K562 (cell line): ENCODE measurements around the gene NPIPB2. TPM values are rescaled to one million over a fixed set of nuclear protein-coding genes. Genes with fewer than 3 reads are reported as not detected.
A peak's percentile ranks its signal among the peaks of the same experiment; 100 is the strongest.

Experiments used
- ARID2 ChIP-seq: fragments of 450-650 bp; IDR thresholded peaks from 2 replicates; pipeline ENCODE4 v1.6.1; 2017; ENCODE audit warnings: antibody characterized with exemption, mild to moderate bottlenecking
- ATF7 ChIP-seq: fragments of 450-650 bp; IDR thresholded peaks from 2 replicates; pipeline ENCODE4 v1.7.1; 2014; ENCODE audit warnings: mild to moderate bottlenecking, moderate library complexity
- C11orf30 ChIP-seq: fragments of 450-650 bp; IDR thresholded peaks from 2 replicates; pipeline ENCODE4 v1.6.1; 2016; ENCODE audit warnings: low read depth, mild to moderate bottlenecking
- DNMT1 ChIP-seq: fragments of 450-650 bp; IDR thresholded peaks from 2 replicates; pipeline ENCODE4 v1.6.1; 2016; ENCODE audit warnings: antibody characterized with exemption, mild to moderate bottlenecking
- HNRNPH1 ChIP-seq: fragments of 200-400 bp; formaldehyde crosslinking; optimal IDR thresholded peaks from 2 replicates; pipeline ENCODE3; 2017; ENCODE audit warnings: low read depth, mild to moderate bottlenecking, low read length, moderate library complexity
- ILF3 ChIP-seq: fragments of 450-650 bp; IDR thresholded peaks from 2 replicates; pipeline ENCODE4 v1.6.1; 2018; ENCODE audit warnings: antibody characterized with exemption, mild to moderate bottlenecking, moderate library complexity, borderline replicate concordance
- MECOM ChIP-seq: fragments of 250-450 bp; sonication (Bioruptor Pico); IDR thresholded peaks from 2 replicates; pipeline ENCODE4 v1.8.0; 2022; ENCODE audit warnings: inconsistent platforms
- MEIS2 ChIP-seq: fragments of 450-650 bp; IDR thresholded peaks from 2 replicates; pipeline ENCODE4 v1.6.1; 2014; ENCODE audit warnings: mild to moderate bottlenecking; ENCODE audit not compliant: partially characterized antibody
- MTA3 ChIP-seq: fragments of 450-650 bp; formaldehyde crosslinking; IDR thresholded peaks from 2 replicates; pipeline ENCODE4 v1.6.1; 2017; ENCODE audit warnings: mild to moderate bottlenecking, borderline replicate concordance
- POLR2B ChIP-seq: fragments of 450-650 bp; IDR thresholded peaks from 2 replicates; pipeline ENCODE4 v1.6.1; 2018; ENCODE audit warnings: low read depth; ENCODE audit not compliant: partially characterized antibody
- RFX5 ChIP-seq: IDR thresholded peaks from 2 replicates; pipeline ENCODE4 v1.6.1; 2011; ENCODE audit warnings: low read depth, mild to moderate bottlenecking, improper control_type of control experiment, low read length
- SMARCE1 ChIP-seq: fragments of 450-650 bp; IDR thresholded peaks from 2 replicates; pipeline ENCODE4 v1.7.1; 2016; ENCODE audit warnings: mild to moderate bottlenecking
- STAT5A ChIP-seq: IDR thresholded peaks from 2 replicates; pipeline ENCODE4 v1.6.1; 2012; ENCODE audit warnings: low read length, inconsistent platforms, borderline replicate concordance
- TCFL5 ChIP-seq: fragments of 250-450 bp; sonication (Bioruptor Pico); conservative IDR thresholded peaks from 2 replicates; pipeline ENCODE4 v1.6.1; 2021; ENCODE audit warnings: mild to moderate bottlenecking, moderate library complexity, matching md5 sums
- XRCC5 ChIP-seq: fragments of 200-400 bp; formaldehyde crosslinking; IDR thresholded peaks from 2 replicates; pipeline ENCODE4 v1.6.1; 2017; ENCODE audit warnings: low read depth, mild to moderate bottlenecking, low read length
- ZNF24 ChIP-seq: fragments of 450-650 bp; IDR thresholded peaks from 2 replicates; pipeline ENCODE4 v1.6.1; 2016
- polyA plus RNA-seq, 8 experiments: library from polyadenylated mRNA; depleted of rRNA in 4 of 8; stranded (reverse) in 5 of 8; unstranded in 3 of 8; fragments of >200 nt; fragmentation: Nextera tagmentation in 2 of 8; fragmentation: Illumina TruSeq in 1 of 8; extraction: Ambion mirVana in 2 of 8; extraction: Trizol in 1 of 8; gene quantifications; 2 replicates each; pipeline versions ENCODE4 v1.2.1 to v1.2.3, GENCODE V29; 2011 to 2014; ENCODE audit warnings: inconsistent platforms in 1 of 8, missing spikeins in 1 of 8
- total RNA-seq, 7 experiments: library from RNA; depleted of rRNA in 6 of 7; stranded (reverse); fragments of >200 nt in 6 of 7; fragmentation: Illumina TruSeq in 2 of 7; extraction: Trizol in 2 of 7; gene quantifications; 2 replicates each; pipeline versions ENCODE4 v1.2.1 to v1.2.3, GENCODE V29; 2011 to 2021; ENCODE audit warnings: low replicate concordance in 1 of 7
- TF ChIP-seq, protein P1 (sequence below): fragments of 450-650 bp; IDR thresholded peaks from 2 replicates; pipeline ENCODE4 v1.6.1; 2017; ENCODE audit warnings: antibody characterized with exemption, mild to moderate bottlenecking
- TF ChIP-seq, protein P2 (sequence below): fragments of 450-650 bp; IDR thresholded peaks from one replicate; pipeline ENCODE4 v1.6.1; 2018; ENCODE audit warnings: mild to moderate bottlenecking, moderate library complexity; ENCODE audit not compliant: partially characterized antibody
- TF ChIP-seq, protein P3 (sequence below): sonication (generic); formaldehyde crosslinking; IDR thresholded peaks from 2 replicates; pipeline ENCODE4 v1.9.0; 2022; ENCODE audit warnings: mild to moderate bottlenecking, missing genetic modification reagents
- TF ChIP-seq, protein P4 (sequence below): sonication (generic); formaldehyde crosslinking; IDR thresholded peaks from 2 replicates; pipeline ENCODE4 v1.8.1; 2023; ENCODE audit warnings: mild to moderate bottlenecking, missing genetic modification reagents, moderate library complexity

Gene NPIPB2
- total and polyA plus RNA-seq, 9 of the 15 experiments (the other 6 are each of a cell fraction or from before 2014, with no cell fraction given) = 0.21 to 2.9 (median 1.6) TPM; not detected in 1

DNA sequence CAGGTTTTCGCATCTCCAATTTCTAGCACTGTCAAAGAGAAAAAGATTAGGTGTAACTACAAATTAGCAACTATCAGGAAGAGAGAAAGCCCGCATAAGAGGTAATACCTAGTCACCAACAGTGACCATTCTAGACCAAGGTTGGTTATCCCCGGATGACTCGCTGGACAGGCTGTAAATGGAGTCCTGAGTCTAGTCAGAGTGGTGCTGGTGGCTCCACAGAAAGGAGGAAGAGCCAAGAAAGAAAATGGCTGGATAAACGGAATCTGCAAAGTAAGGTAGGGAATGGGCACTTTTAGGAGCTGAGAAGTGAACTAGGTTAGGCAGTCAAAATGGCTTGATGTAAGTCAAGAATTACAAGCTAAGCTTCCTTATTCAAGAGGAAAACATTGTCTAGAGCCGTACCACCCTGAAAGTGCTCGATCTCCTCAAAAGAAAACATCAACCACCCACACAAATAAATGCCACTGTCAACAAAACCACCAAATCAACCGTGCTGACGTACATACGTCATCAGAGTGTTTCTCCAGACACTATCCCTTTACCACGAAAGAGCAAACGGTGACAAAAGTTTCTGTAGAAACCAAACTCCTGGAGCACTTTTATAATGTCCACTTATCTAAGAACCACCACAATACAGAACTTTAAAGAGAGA, 28.3 kb downstream of the NPIPB2 start (continued):
- TF ChIP-seq, protein P1, sequence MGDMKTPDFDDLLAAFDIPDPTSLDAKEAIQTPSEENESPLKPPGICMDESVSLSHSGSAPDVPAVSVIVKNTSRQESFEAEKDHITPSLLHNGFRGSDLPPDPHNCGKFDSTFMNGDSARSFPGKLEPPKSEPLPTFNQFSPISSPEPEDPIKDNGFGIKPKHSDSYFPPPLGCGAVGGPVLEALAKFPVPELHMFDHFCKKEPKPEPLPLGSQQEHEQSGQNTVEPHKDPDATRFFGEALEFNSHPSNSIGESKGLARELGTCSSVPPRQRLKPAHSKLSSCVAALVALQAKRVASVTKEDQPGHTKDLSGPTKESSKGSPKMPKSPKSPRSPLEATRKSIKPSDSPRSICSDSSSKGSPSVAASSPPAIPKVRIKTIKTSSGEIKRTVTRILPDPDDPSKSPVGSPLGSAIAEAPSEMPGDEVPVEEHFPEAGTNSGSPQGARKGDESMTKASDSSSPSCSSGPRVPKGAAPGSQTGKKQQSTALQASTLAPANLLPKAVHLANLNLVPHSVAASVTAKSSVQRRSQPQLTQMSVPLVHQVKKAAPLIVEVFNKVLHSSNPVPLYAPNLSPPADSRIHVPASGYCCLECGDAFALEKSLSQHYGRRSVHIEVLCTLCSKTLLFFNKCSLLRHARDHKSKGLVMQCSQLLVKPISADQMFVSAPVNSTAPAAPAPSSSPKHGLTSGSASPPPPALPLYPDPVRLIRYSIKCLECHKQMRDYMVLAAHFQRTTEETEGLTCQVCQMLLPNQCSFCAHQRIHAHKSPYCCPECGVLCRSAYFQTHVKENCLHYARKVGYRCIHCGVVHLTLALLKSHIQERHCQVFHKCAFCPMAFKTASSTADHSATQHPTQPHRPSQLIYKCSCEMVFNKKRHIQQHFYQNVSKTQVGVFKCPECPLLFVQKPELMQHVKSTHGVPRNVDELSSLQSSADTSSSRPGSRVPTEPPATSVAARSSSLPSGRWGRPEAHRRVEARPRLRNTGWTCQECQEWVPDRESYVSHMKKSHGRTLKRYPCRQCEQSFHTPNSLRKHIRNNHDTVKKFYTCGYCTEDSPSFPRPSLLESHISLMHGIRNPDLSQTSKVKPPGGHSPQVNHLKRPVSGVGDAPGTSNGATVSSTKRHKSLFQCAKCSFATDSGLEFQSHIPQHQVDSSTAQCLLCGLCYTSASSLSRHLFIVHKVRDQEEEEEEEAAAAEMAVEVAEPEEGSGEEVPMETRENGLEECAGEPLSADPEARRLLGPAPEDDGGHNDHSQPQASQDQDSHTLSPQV = 0 out of 2 replicates have a peak, but pooled peaks have one; percentile 18
- TF ChIP-seq HNRNPH1 (no peak), MEIS2 (peak; percentile 11), ZNF24 (no peak), MTA3 (0 out of 2 replicates have a peak, but pooled peaks have one; percentile 16), ILF3 (no peak), RFX5 (no peak), MECOM (CRISPR knock-in tag) (no peak), ARID2 (no peak), TCFL5 (no peak), SMARCE1 (no peak), C11orf30 (no peak), STAT5A (no peak), POLR2B (no peak), DNMT1 (no peak), XRCC5 (no peak), ATF7 (no peak; the same call in 1 of the 2 replicates)
- TF ChIP-seq, protein P2, sequence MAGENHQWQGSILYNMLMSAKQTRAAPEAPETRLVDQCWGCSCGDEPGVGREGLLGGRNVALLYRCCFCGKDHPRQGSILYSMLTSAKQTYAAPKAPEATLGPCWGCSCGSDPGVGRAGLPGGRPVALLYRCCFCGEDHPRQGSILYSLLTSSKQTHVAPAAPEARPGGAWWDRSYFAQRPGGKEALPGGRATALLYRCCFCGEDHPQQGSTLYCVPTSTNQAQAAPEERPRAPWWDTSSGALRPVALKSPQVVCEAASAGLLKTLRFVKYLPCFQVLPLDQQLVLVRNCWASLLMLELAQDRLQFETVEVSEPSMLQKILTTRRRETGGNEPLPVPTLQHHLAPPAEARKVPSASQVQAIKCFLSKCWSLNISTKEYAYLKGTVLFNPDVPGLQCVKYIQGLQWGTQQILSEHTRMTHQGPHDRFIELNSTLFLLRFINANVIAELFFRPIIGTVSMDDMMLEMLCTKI = no peak
- TF ChIP-seq, protein P3, sequence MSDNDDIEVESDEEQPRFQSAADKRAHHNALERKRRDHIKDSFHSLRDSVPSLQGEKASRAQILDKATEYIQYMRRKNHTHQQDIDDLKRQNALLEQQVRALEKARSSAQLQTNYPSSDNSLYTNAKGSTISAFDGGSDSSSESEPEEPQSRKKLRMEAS (CRISPR knock-in tag) = no peak
- TF ChIP-seq, protein P4, sequence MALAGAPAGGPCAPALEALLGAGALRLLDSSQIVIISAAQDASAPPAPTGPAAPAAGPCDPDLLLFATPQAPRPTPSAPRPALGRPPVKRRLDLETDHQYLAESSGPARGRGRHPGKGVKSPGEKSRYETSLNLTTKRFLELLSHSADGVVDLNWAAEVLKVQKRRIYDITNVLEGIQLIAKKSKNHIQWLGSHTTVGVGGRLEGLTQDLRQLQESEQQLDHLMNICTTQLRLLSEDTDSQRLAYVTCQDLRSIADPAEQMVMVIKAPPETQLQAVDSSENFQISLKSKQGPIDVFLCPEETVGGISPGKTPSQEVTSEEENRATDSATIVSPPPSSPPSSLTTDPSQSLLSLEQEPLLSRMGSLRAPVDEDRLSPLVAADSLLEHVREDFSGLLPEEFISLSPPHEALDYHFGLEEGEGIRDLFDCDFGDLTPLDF (CRISPR knock-in tag) = no peak
